ENCODE measurements around the gene CACNA1B. TPM values are rescaled to one million over a fixed set of nuclear protein-coding genes. Genes with fewer than 3 reads are reported as not detected.
"Not testable (repeated sequence)": the region's sequence is repeated elsewhere in the genome, so short reads cannot be mapped to it uniquely, and the experiment has no call there.

CACNA1B gene
- total and polyA plus RNA-seq, 2 of the 4 experiments (the other 2 are of a cell fraction) = 0.02 TPM; not detected in 1

GRCh38 chr9:138166793-138167192, 289.2 kb downstream of the CACNA1B start:
- H2AK9ac ChIP-seq (replicated peaks; ENCODE audit: low read depth, low read length, poor library complexity); H3K9me3 ChIP-seq (ENCODE audit: control insufficient read depth, insufficient read depth, low read length); H2BK15ac ChIP-seq (ENCODE audit: low read depth, low read length); DNase-seq; H3K23ac ChIP-seq (ENCODE audit: low read depth, low read length); H2BK20ac ChIP-seq (ENCODE audit: low read depth, low read length); H3K27ac ChIP-seq (ENCODE audit: insufficient read depth, low read length); H3K9me1 ChIP-seq (ENCODE audit: insufficient read depth, low read length); H3K14ac ChIP-seq (replicated peaks; ENCODE audit: low read depth, low read length); H4K8ac ChIP-seq (ENCODE audit: low read depth in 2 of 2, low read length in 2 of 2); H3K9ac ChIP-seq (ENCODE audit: low read depth, low read length); H2AFZ ChIP-seq (replicated peaks; ENCODE audit: low read length, poor library complexity); H3K4me2 ChIP-seq (ENCODE audit: low read depth, low read length); H3K4me3 ChIP-seq (ENCODE audit: insufficient read depth, low read depth, low read length); H2BK120ac ChIP-seq (ENCODE audit: low read depth, low read length); H3K4me1 ChIP-seq (ENCODE audit: control insufficient read depth, insufficient read depth, low read length); POLR2A ChIA-PET (ENCODE audit: unreplicated experiment); H3K36me3 ChIP-seq (ENCODE audit: control insufficient read depth, insufficient read depth, low read length); H3K4ac ChIP-seq (ENCODE audit: low read depth, low read length); H4K20me1 ChIP-seq (ENCODE audit: insufficient read depth, low read length); H3K18ac ChIP-seq (ENCODE audit: low read depth, low read length); H3K79me1 ChIP-seq (ENCODE audit: low read depth in 1 of 2, low read length in 2 of 2); dilution Hi-C loops (cut with HindIII; ENCODE audit: low sequenced_read_pairs, unreplicated experiment); CTCF ChIA-PET; H2BK5ac ChIP-seq (ENCODE audit: low read depth, low read length, poor library complexity, severe bottlenecking); BruUV-seq (replicated peaks); H3K27me3 ChIP-seq (ENCODE audit: control insufficient read depth, insufficient read depth, low read length); ATAC-seq (ENCODE audit: low read depth); in situ Hi-C loops (cut with MboI; ENCODE audit: low sequenced_read_pairs); H2AK5ac ChIP-seq (ENCODE audit: low read depth, low read length); H4K5ac ChIP-seq (ENCODE audit: low read depth, low read length); intact Hi-C loops (cut with micrococcal nuclease); H3K56ac ChIP-seq (ENCODE audit: extremely low read depth, insufficient read depth, low read length); H4K91ac ChIP-seq (ENCODE audit: insufficient read depth, low read depth, low read length): not testable (repeated sequence)
- no CpG with 5 or more reads among the region's 1 CpG for WGBS, 2 experiments (ENCODE audit: extremely low coverage in 2 of 2, insufficient read length in 1 of 2)

Small RNA genes lying within 50 kb of the gene (microRNA-seq; reads per million reads assigned to microRNA genes)
- gene AL591424.2 (ENCODE audit: insufficient read depth, insufficient read length) (not detected), gene MIR602 (ENCODE audit: insufficient read depth in 1 of 2, insufficient read length in 1 of 2, unreplicated experiment in 1 of 2) (0 to 0.37 reads per million in 2 experiments)

Small RNA genes lying within 50 kb of the gene (small RNA-seq; reads per million reads assigned to genes)
- gene AL591424.2 (0 reads per million in 5 experiments), gene MIR602 (0 reads per million in 5 experiments)

All from IMR-90 (cell line).